ENCODE results near the gene SCLT1.
"Not testable (repeated sequence)": the region's sequence is repeated elsewhere in the genome, so short reads cannot be mapped to it uniquely, and the experiment has no call there.

Gene SCLT1

GRCh38 chr4:129093191-129093920 lies at the start of gene SCLT1:
TSS of gene SCLT1 (minus strand) at chr4:129093539. CDS start at chr4:129093103, 436 bp downstream.
- DNase-seq (ENCODE audit: low spot score): peak; percentile 97

GRCh38 chr4:129140521-129140920 lies 47.2 kb upstream of the SCLT1 start:
- no peak for DNase-seq (ENCODE audit: low spot score)

GRCh38 chr4:129138810-129139496 lies 45.6 kb upstream of the SCLT1 start:
- no peak for DNase-seq (ENCODE audit: low spot score)

GRCh38 chr4:129136433-129136832 lies 43.1 kb upstream of the SCLT1 start:
- DNase-seq (ENCODE audit: low spot score): no peak

GRCh38 chr4:129131343-129131742 lies 38.0 kb upstream of the SCLT1 start:
- DNase-seq (ENCODE audit: low spot score): no peak

GRCh38 chr4:129129143-129129542 lies 35.8 kb upstream of the SCLT1 start:
- no peak for DNase-seq (ENCODE audit: low spot score)

- DNase-seq (ENCODE audit: low spot score): not testable (repeated sequence)
Observed at GRCh38 chr4:129126614-129127013, 33.3 kb upstream of the SCLT1 start.

- no peak for DNase-seq (ENCODE audit: low spot score)
Observed at GRCh38 chr4:129117705-129118104, 24.4 kb upstream of the SCLT1 start.

- DNase-seq (ENCODE audit: low spot score): no peak
Observed at GRCh38 chr4:129113919-129114318, 20.6 kb upstream of the SCLT1 start.

GRCh38 chr4:129113434-129113833 lies 20.1 kb upstream of the SCLT1 start:
- no peak for DNase-seq (ENCODE audit: low spot score)

GRCh38 chr4:129111919-129112318 lies 18.6 kb upstream of the SCLT1 start:
- DNase-seq (ENCODE audit: low spot score): no peak

- no peak for DNase-seq (ENCODE audit: low spot score)
Observed at GRCh38 chr4:129110931-129111330, 17.6 kb upstream of the SCLT1 start.

GRCh38 chr4:129109965-129110824 lies 16.9 kb upstream of the SCLT1 start:
- no peak for DNase-seq (ENCODE audit: low spot score)

- no peak for DNase-seq (ENCODE audit: low spot score)
Observed at GRCh38 chr4:129098531-129099001, 5.2 kb upstream of the SCLT1 start.

- peak; percentile 61 for DNase-seq (ENCODE audit: low spot score)
Observed at GRCh38 chr4:129095811-129096454, 2.6 kb upstream of the SCLT1 start, which contains the start of gene C4orf33. TSS of gene C4orf33 (plus strand) at chr4:129096152. CDS start at chr4:129102611, 6,459 bp downstream.

GRCh38 chr4:129094347-129094746 lies 1.0 kb upstream of the SCLT1 start:
- no peak for DNase-seq (ENCODE audit: low spot score)

GRCh38 chr4:129092631-129093190 lies 628 bp downstream of the SCLT1 start:
- DNase-seq (ENCODE audit: low spot score): no peak

GRCh38 chr4:129087516-129087915 lies 5.8 kb downstream of the SCLT1 start:
- DNase-seq (ENCODE audit: low spot score): no peak

- no peak for DNase-seq (ENCODE audit: low spot score)
Observed at GRCh38 chr4:129085472-129085871, 7.9 kb downstream of the SCLT1 start.

GRCh38 chr4:129082302-129082701 lies 11.0 kb downstream of the SCLT1 start:
- no peak for DNase-seq (ENCODE audit: low spot score)

GRCh38 chr4:129080129-129080528 lies 13.2 kb downstream of the SCLT1 start:
- no peak for DNase-seq (ENCODE audit: low spot score)

- DNase-seq (ENCODE audit: low spot score): no peak
Observed at GRCh38 chr4:129077326-129077725, 16.0 kb downstream of the SCLT1 start.
